CD14-positive monocyte (primary cell): ENCODE measurements around the gene CDC42EP2. TPM values are rescaled to one million over a fixed set of nuclear protein-coding genes. Genes with fewer than 3 reads are reported as not detected.

Experiments
- DNase-seq, 3 donors: peaks; one replicate each; pipeline ENCODE4 v3.0.0-alpha.2; 2011 to 2022
- H2AFZ ChIP-seq: 2 replicates; pipeline ENCODE4 v1.6.0; 2012; ENCODE audit warnings: mild to moderate bottlenecking, low read depth, low read length, inconsistent platforms; ENCODE audit not compliant: insufficient read depth, poor library complexity, severe bottlenecking
- H3K27ac ChIP-seq, 2 donors: 1 replicate in 1 of 2; 2 replicates in 1 of 2; pipeline ENCODE4 v1.5.1; 2012 to 2013; ENCODE audit warnings: low read length in 2 of 2, control low read depth in 1 of 2, inconsistent platforms in 1 of 2, low read depth in 1 of 2, mild to moderate bottlenecking in 1 of 2
- H3K27me3 ChIP-seq, 2 donors: one replicate each; pipeline versions ENCODE4 v1.6.0 to v1.6.1; 2011 to 2013; ENCODE audit warnings: low read length in 2 of 2; ENCODE audit not compliant: control insufficient read depth in 2 of 2, insufficient read depth in 2 of 2
- H3K36me3 ChIP-seq, 2 donors: replicated peaks in 1 of 2; 1 replicate in 1 of 2; 2 replicates in 1 of 2; pipeline versions ENCODE4 v1.5.1 to v1.6.1; 2012 to 2013; ENCODE audit warnings: low read length in 2 of 2, control low read depth in 1 of 2, inconsistent platforms in 1 of 2, mild to moderate bottlenecking in 1 of 2; ENCODE audit not compliant: insufficient read depth in 2 of 2, control insufficient read depth in 1 of 2
- H3K4me1 ChIP-seq, 2 donors: 1 replicate in 1 of 2; 2 replicates in 1 of 2; pipeline versions ENCODE4 v1.5.1 to v1.6.1; 2012 to 2013; ENCODE audit warnings: low read length in 2 of 2, control low read depth in 1 of 2, inconsistent platforms in 1 of 2, mild to moderate bottlenecking in 1 of 2, moderate library complexity in 1 of 2; ENCODE audit not compliant: insufficient read depth in 2 of 2, control insufficient read depth in 1 of 2
- H3K4me2 ChIP-seq: replicated peaks from 2 replicates; pipeline ENCODE3; 2012; ENCODE audit warnings: low read length, moderate library complexity, mild to moderate bottlenecking; ENCODE audit not compliant: poor library complexity, severe bottlenecking; ENCODE audit errors: extremely low read depth
- H3K4me3 ChIP-seq, 3 experiments: fragments of 200-600 bp in 1 of 3; sonication (generic) in 1 of 3; replicated peaks in 1 of 3; 1 replicate in 2 of 3; 2 replicates in 1 of 3; pipeline ENCODE4 v1.5.1; 2011 to 2013; ENCODE audit warnings: low read length in 3 of 3, mild to moderate bottlenecking in 3 of 3, control low read depth in 2 of 3, low read depth in 2 of 3, inconsistent platforms in 1 of 3, moderate library complexity in 1 of 3
- H3K79me2 ChIP-seq: 2 replicates; pipeline ENCODE4 v1.6.0; 2012; ENCODE audit warnings: mild to moderate bottlenecking, control low read depth, inconsistent platforms, low read length, moderate library complexity; ENCODE audit not compliant: insufficient read depth
- H3K9ac ChIP-seq: 2 replicates; pipeline ENCODE4 v1.6.0; 2017; ENCODE audit warnings: low read length, mild to moderate bottlenecking; ENCODE audit not compliant: insufficient read depth, poor library complexity, severe bottlenecking
- H3K9me3 ChIP-seq, 2 donors: replicated peaks in 1 of 2; 1 replicate in 1 of 2; 2 replicates in 1 of 2; pipeline versions ENCODE4 v1.5.1 to v1.6.1; 2012 to 2013; ENCODE audit warnings: low read length in 2 of 2, control low read depth in 1 of 2; ENCODE audit not compliant: control insufficient read depth in 1 of 2, insufficient read depth in 1 of 2
- H4K20me1 ChIP-seq: 2 replicates; pipeline ENCODE4 v1.6.0; 2012; ENCODE audit warnings: mild to moderate bottlenecking, low read length, control low read depth, moderate library complexity; ENCODE audit not compliant: insufficient read depth
- H3K27ac Mint-ChIP-seq, 7 donors: one replicate each; pipeline ENCODE4 v1.8.0; 2020; ENCODE audit warnings: mild to moderate bottlenecking in 7 of 7, mixed read lengths in 7 of 7, moderate library complexity in 6 of 7, inconsistent platforms in 2 of 7
- H3K27me3 Mint-ChIP-seq, 3 donors: one replicate each; pipeline ENCODE4 v1.8.0; 2021 to 2022; ENCODE audit warnings: low read depth in 3 of 3, mild to moderate bottlenecking in 3 of 3, mixed read lengths in 3 of 3, moderate library complexity in 3 of 3, inconsistent platforms in 1 of 3
- H3K36me3 Mint-ChIP-seq, 2 donors: one replicate each; pipeline ENCODE4 v1.8.0; 2020; ENCODE audit warnings: mixed read lengths in 2 of 2, inconsistent platforms in 1 of 2, mild to moderate bottlenecking in 1 of 2
- H3K4me1 Mint-ChIP-seq: one replicate; pipeline ENCODE4 v1.8.0; 2020; ENCODE audit warnings: mild to moderate bottlenecking, mixed read lengths
- H3K4me3 Mint-ChIP-seq, 2 donors: one replicate each; pipeline ENCODE4 v1.8.0; 2020; ENCODE audit warnings: mild to moderate bottlenecking in 2 of 2, mixed read lengths in 2 of 2, moderate library complexity in 1 of 2
- H3K9me3 Mint-ChIP-seq, 7 donors: one replicate each; pipeline ENCODE4 v1.8.0; 2020 to 2022; ENCODE audit warnings: mixed read lengths in 7 of 7, mild to moderate bottlenecking in 6 of 7, moderate library complexity in 6 of 7, inconsistent platforms in 2 of 7
- whole genome bisulfite sequencing: methylation state at CpG from one replicate; pipeline ENCODE4 v1.1.5; 2013; ENCODE audit warnings: missing lambda C conversion rate; ENCODE audit not compliant: insufficient coverage; 5-methylcytosine and 5-hydroxymethylcytosine counted together
- intact Hi-C, 2 donors: fragments of 100-400 bp; cut with micrococcal nuclease; formaldehyde crosslinking; loops; one replicate each; pipeline versions ENCODE4 v1.15.0 to v1.15.1; 2023
- polyA plus RNA-seq, 3 donors: library from polyadenylated mRNA; depleted of rRNA in 1 of 3; unstranded in 2 of 3; stranded (reverse) in 1 of 3; fragments of 300-500 nt in 2 of 3; fragments of >200 nt in 1 of 3; fragmentation: Illumina TruSeq in 2 of 3; gene quantifications; 1 replicate in 2 of 3; 2 replicates in 1 of 3; pipeline ENCODE4 v1.2.3, GENCODE V29; 2012 to 2021
- TF ChIP-seq, protein P1 (sequence below): fragments of 200-600 bp; IDR thresholded peaks from one replicate; pipeline ENCODE4 v1.8.0; 2022; ENCODE audit warnings: antibody characterized with exemption, mild to moderate bottlenecking

Gene CDC42EP2
- polyA plus RNA-seq, 3 donors, result 5.4 to 15.6 (median 10.1) TPM

DNA sequence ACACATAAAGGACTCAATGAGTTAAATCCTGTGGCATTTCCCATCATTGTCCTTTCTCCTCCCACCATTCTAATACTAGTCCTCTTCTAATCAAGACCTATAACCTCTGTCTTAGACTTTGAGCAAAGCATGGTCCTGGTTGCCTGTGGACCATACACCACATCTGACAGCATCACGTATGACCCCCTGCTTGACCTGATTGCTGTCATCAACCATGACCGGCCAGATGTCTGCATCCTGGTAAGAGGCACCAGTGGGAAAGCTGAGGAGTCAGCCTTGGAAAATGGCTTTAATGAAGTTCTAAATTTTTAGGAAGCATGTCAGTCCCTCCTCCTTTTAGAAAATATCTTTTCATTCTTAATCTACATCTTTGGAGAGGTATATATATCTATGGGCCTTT is 27.1 kb upstream of the CDC42EP2 start:
- H3K27me3 ChIP-seq, result no peaks in the 10 kb centered on the region
- peaks cover 34 to 48% of the 10 kb centered on the region in 2 donors for H3K36me3 Mint-ChIP-seq
- peak overlapping the region in 3 of 7 donors; percentile 15 to 46 (median 41) for H3K27ac Mint-ChIP-seq
- 100% methylated on average over 1 of the region's 2 CpGs for WGBS
- no peak for DNase-seq
- TF ChIP-seq, protein P1, sequence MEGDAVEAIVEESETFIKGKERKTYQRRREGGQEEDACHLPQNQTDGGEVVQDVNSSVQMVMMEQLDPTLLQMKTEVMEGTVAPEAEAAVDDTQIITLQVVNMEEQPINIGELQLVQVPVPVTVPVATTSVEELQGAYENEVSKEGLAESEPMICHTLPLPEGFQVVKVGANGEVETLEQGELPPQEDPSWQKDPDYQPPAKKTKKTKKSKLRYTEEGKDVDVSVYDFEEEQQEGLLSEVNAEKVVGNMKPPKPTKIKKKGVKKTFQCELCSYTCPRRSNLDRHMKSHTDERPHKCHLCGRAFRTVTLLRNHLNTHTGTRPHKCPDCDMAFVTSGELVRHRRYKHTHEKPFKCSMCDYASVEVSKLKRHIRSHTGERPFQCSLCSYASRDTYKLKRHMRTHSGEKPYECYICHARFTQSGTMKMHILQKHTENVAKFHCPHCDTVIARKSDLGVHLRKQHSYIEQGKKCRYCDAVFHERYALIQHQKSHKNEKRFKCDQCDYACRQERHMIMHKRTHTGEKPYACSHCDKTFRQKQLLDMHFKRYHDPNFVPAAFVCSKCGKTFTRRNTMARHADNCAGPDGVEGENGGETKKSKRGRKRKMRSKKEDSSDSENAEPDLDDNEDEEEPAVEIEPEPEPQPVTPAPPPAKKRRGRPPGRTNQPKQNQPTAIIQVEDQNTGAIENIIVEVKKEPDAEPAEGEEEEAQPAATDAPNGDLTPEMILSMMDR, result no peak
- no peaks in the 10 kb centered on the region for H4K20me1 ChIP-seq
- no peak overlapping the region for H2AFZ ChIP-seq
- no peak overlapping the region for H3K4me2 ChIP-seq
- H3K27ac ChIP-seq, result no peak overlapping the region
- peaks cover 45 to 48% of the 10 kb centered on the region in 2 donors for H3K4me1 ChIP-seq
- H3K9me3 ChIP-seq, result no peaks in the 10 kb centered on the region
- peaks cover 2 to 35% of the 10 kb centered on the region in 2 donors for H3K36me3 ChIP-seq
- H3K4me3 Mint-ChIP-seq, result no peak overlapping the region
- H3K4me3 ChIP-seq, result no peak overlapping the region
- peaks cover 0 to 2% (median 0%) of the 10 kb centered on the region in 7 donors for H3K9me3 Mint-ChIP-seq
- no peaks in the 10 kb centered on the region for H3K79me2 ChIP-seq
- H3K4me1 Mint-ChIP-seq, result peaks cover 43% of the 10 kb centered on the region
- peaks cover 0 to 4% (median 0%) of the 10 kb centered on the region in 3 donors for H3K27me3 Mint-ChIP-seq
- H3K9ac ChIP-seq, result no peak overlapping the region
- intact Hi-C loops, result no loop called here

DNA sequence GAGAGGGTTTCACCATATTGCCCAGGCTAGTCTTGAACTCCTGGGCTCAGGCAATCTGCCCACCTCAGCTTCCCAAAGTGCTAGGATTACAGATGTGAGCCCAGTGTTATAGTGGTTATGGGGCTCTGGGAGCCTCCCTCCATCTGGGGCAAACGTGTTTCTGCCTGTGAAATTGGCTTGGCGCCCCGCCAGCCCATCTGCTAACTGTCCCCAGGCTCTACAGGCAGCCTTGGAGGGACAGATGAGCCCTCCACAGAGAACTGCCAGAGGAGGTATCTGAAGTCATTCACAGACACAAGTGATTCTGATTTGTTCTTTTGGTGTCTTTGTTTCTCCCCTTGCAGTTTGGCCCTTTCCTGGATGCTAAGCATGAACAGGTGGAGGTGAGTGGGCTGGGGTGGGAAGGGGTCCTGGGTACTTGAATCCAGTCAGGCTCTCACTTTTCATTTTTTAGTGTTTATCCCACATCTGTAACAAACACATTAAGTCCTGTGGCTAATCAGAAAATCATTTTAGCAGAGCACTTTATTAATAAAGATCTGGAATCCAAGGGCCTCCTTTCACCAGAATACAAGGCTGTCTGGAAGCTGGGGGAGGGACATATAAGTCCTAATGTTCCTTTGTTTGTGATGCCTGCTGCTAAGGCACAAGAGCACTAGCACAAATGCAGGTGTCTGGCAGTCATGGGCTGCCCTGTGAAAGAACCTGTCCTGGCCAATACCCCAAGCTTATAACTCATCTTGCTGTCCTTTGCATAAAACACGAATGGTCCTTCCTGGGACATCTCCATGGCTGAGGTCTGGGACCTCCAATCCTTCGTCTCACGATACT is 25.7 kb upstream of the CDC42EP2 start:
- H3K9ac ChIP-seq, result no peak overlapping the region
- H3K27me3 ChIP-seq, result no peaks in the 10 kb centered on the region
- no peaks in the 10 kb centered on the region for H4K20me1 ChIP-seq
- DNase-seq, result no peak
- peak overlapping the region; percentile 19 to 96 for H3K27ac ChIP-seq
- Mint-ChIP-seq H3K27ac (peak overlapping the region; percentile 97 to 100 (median 99)), H3K9me3 (peaks cover 0 to 2% (median 0%) of the 10 kb centered on the region in 7 donors), H3K36me3 (peaks cover 35 to 51% of the 10 kb centered on the region in 2 donors), H3K27me3 (peaks cover 0 to 4% (median 0%) of the 10 kb centered on the region in 3 donors), H3K4me3 (no peak overlapping the region), H3K4me1 (peaks cover 52% of the 10 kb centered on the region)
- peak overlapping the region in 1 of 3 experiments; percentile 60 for H3K4me3 ChIP-seq
- intact Hi-C loops, result no loop called here
- TF ChIP-seq, protein P1, result no peak
- WGBS, result 79% methylated on average over 6 of the region's 6 CpGs
- H2AFZ ChIP-seq, result no peak overlapping the region
- H3K4me1 ChIP-seq, result peaks cover 49 to 50% of the 10 kb centered on the region in 2 donors
- peaks cover 0 to 34% of the 10 kb centered on the region in 2 donors for H3K36me3 ChIP-seq
- H3K79me2 ChIP-seq, result no peaks in the 10 kb centered on the region
- no peaks in the 10 kb centered on the region for H3K9me3 ChIP-seq
- peak overlapping the region; percentile 2 for H3K4me2 ChIP-seq
